ENCODE data around the gene COQ2.

Gene COQ2

DNA sequence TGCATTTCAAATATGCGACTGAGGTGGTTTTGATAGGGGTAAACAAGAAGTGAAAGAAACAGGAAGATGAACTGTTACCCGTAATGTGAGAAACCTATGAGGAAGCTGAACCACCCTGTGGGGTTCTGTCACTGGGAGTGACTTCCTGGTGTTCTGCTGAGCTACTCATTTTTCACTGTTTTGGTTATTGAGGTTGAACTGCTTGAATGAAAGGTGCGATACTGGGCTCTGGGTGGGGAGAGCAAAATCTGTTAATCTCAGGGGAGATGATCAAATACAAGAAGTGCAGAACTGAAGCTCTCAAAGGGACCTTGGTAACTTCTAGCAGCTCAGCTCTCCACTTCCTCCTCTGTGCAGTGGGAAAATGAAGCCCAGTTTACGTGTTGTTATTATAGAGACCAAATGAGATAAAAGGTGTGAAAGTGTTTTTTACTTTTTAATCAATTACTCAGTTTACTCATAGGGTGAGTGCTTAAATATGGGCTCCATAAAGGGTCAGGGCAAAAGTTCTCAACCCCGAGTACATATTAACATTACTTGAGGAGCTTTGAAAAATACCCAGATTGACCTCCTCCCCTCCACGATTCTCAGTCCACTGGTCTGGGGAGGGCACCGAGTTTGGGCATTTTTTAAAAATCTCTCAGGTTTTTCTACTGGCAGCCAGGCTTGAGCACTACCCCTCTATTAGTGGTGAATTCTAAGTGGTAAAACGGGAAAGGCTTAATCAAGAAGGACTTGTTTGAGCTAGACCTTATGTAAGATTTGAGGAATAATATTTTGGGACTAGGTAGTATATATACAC, 66.7 kb downstream of the COQ2 start:
- no peak for DNase-seq (ENCODE audit: extremely low spot score)
- ChIA-PET CTCF (no interaction called here), POLR2A (no interaction called here)
- TF ChIP-seq TARDBP (IDR thresholded peaks at IDR 0.05) (no peak), CTBP1 (IDR thresholded peaks at IDR 0.05; ENCODE audit: borderline replicate concordance) (no peak), L3MBTL2 (conservative IDR thresholded peaks at IDR 0.05) (no peak), BHLHE40 (IDR thresholded peaks at IDR 0.05; ENCODE audit: borderline replicate concordance) (no peak), HDGF (IDR thresholded peaks at IDR 0.05; ENCODE audit: borderline replicate concordance) (no peak), ARNT (IDR thresholded peaks at IDR 0.05) (no peak), SP1 (IDR thresholded peaks at IDR 0.05) (no peak), FOXA1 (IDR thresholded peaks at IDR 0.05) (no peak), ZNF384 (IDR thresholded peaks at IDR 0.05) (no peak), ELF4 (IDR thresholded peaks at IDR 0.05) (no peak), LEF1 (IDR thresholded peaks at IDR 0.05; ENCODE audit: borderline replicate concordance) (no peak), NFRKB (IDR thresholded peaks at IDR 0.05) (no peak), FOXK2 (IDR thresholded peaks at IDR 0.05) (no peak)
- TF ChIP-seq, protein P1, sequence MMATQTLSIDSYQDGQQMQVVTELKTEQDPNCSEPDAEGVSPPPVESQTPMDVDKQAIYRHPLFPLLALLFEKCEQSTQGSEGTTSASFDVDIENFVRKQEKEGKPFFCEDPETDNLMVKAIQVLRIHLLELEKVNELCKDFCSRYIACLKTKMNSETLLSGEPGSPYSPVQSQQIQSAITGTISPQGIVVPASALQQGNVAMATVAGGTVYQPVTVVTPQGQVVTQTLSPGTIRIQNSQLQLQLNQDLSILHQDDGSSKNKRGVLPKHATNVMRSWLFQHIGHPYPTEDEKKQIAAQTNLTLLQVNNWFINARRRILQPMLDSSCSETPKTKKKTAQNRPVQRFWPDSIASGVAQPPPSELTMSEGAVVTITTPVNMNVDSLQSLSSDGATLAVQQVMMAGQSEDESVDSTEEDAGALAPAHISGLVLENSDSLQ (IDR thresholded peaks at IDR 0.05) = no peak

DNA sequence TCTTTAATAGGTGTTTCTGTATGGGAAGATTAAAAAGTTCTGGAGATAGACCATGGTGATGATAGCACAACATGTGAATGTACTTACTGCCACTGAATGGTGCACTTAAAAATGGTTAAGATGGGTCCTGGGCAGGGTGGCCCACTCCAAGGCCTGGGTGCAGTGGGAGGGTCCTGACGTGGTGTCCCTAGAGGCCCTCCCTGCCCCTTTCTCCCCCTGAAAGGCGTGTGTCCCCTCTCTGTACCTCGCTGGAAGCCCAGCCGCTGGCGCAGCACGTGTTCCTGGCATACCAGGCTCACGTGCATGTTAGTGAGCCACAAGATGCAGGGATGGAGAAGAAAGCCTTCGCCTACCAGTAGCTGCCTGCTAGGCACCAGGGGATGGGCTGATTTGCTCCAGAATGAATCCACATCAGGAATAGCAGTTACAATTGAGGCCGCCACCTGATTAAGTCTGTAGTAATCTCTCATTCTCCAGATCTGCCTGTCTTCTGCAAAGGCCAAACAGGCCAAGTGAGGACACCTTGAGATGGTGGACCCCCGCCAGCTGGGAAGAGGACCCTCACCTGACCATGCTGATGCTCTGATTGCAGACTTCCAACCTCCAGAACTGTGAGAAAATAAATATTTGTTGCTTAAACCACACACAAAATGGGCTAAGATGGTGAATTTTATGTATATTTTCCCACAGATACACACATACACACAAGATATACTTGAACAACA, 67.5 kb downstream of the COQ2 start:
- POLR2A ChIA-PET = no interaction called here
- CTCF ChIA-PET = no interaction called here
- TF ChIP-seq NFRKB (IDR thresholded peaks at IDR 0.05) = no peak
- no peak for TF ChIP-seq ARNT (IDR thresholded peaks at IDR 0.05)
- no peak for TF ChIP-seq SUZ12 (IDR thresholded peaks at IDR 0.05)
- TF ChIP-seq CTBP1 (IDR thresholded peaks at IDR 0.05; ENCODE audit: borderline replicate concordance) = no peak
- no peak for TF ChIP-seq SP1 (IDR thresholded peaks at IDR 0.05)
- no peak for TF ChIP-seq HDGF (IDR thresholded peaks at IDR 0.05; ENCODE audit: borderline replicate concordance)
- TF ChIP-seq BHLHE40 (IDR thresholded peaks at IDR 0.05; ENCODE audit: borderline replicate concordance) = no peak
- TF ChIP-seq TARDBP (IDR thresholded peaks at IDR 0.05) = no peak
- no peak for TF ChIP-seq FOXM1 (IDR thresholded peaks at IDR 0.05; ENCODE audit: borderline replicate concordance)
- TF ChIP-seq ELF4 (IDR thresholded peaks at IDR 0.05) = no peak
- TF ChIP-seq, protein P1 (IDR thresholded peaks at IDR 0.05) = no peak
- TF ChIP-seq L3MBTL2 (conservative IDR thresholded peaks at IDR 0.05) = no peak
- TF ChIP-seq LEF1 (IDR thresholded peaks at IDR 0.05; ENCODE audit: borderline replicate concordance) = no peak
- TF ChIP-seq ZNF384 (IDR thresholded peaks at IDR 0.05) = no peak
- TF ChIP-seq FOXK2 (IDR thresholded peaks at IDR 0.05) = no peak
- DNase-seq (ENCODE audit: extremely low spot score) = no peak

DNA sequence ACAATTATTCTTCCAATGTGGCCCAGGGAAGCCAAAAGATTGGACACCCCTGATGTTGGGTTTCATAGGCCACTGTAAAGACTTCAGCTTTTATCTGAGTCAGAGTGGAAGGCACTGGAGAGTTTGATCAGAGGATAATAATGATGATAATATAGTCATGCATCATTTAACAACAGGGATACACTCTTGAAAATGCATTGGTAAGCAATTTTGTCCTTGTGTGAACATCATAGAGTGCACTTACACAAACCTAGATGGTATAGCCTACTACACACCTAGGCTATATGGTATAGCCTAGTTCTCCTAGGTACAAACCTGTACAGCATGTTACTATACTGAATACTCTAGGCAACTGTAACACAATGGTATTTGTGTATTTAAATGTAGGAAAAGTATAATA, 70.5 kb downstream of the COQ2 start:
- ChIA-PET POLR2A (no interaction called here), CTCF (interaction anchor here (0.6 kb wide), 1 partner anchor 67 kb away, joined by 3 read pairs; no protein-coding TSS in a partner anchor)
- TF ChIP-seq ARNT (IDR thresholded peaks at IDR 0.05) = no peak
- TF ChIP-seq NFRKB (IDR thresholded peaks at IDR 0.05) = no peak
- TF ChIP-seq HDGF (IDR thresholded peaks at IDR 0.05; ENCODE audit: borderline replicate concordance) = no peak
- TF ChIP-seq FOXM1 (IDR thresholded peaks at IDR 0.05; ENCODE audit: borderline replicate concordance) = no peak

More for the DNA sequence above, 70.5 kb downstream of the COQ2 start:
- DNase-seq (ENCODE audit: extremely low spot score) = no peak

Data from HEK293T (cell line).